K562 (cell line): ENCODE measurements around the gene PIK3CB. TPM values are rescaled to one million over a fixed set of nuclear protein-coding genes. Genes with fewer than 3 reads are reported as not detected.

Source experiments
- E2F4 ChIP-seq: sonication (generic); formaldehyde crosslinking; IDR thresholded peaks from 2 replicates; pipeline ENCODE4 v1.8.0; 2022; ENCODE audit warnings: mild to moderate bottlenecking, low read depth, missing genetic modification reagents
- HDAC2 ChIP-seq: fragments of 450-650 bp; IDR thresholded peaks from 2 replicates; pipeline ENCODE4 v1.6.1; 2016; ENCODE audit warnings: mild to moderate bottlenecking
- MBD2 ChIP-seq: sonication (generic); IDR thresholded peaks from 2 replicates; pipeline ENCODE4 v1.6.1; 2016; ENCODE audit warnings: low read depth, borderline replicate concordance
- MEIS2 ChIP-seq: fragments of 450-650 bp; IDR thresholded peaks from 2 replicates; pipeline ENCODE4 v1.6.1; 2014; ENCODE audit warnings: mild to moderate bottlenecking; ENCODE audit not compliant: partially characterized antibody
- MTA3 ChIP-seq: fragments of 450-650 bp; formaldehyde crosslinking; IDR thresholded peaks from 2 replicates; pipeline ENCODE4 v1.6.1; 2017; ENCODE audit warnings: mild to moderate bottlenecking, borderline replicate concordance
- MYNN ChIP-seq, 2 experiments: sonication (generic); formaldehyde crosslinking in 1 of 2; IDR thresholded peaks; 2 replicates each; pipeline versions ENCODE4 v1.5.0 to v1.6.1; 2016 to 2020; ENCODE audit warnings: antibody characterized with exemption in 1 of 2, missing genetic modification reagents in 1 of 2
- RHOXF2B ChIP-seq: fragments of 250-450 bp; sonication (Bioruptor Pico); conservative IDR thresholded peaks from 2 replicates; pipeline ENCODE4 v1.5.1; 2021
- SREBF1 ChIP-seq: fragments of 150-350 bp; IDR thresholded peaks from 2 replicates; pipeline ENCODE4 v1.6.1; 2014; ENCODE audit warnings: antibody characterized with exemption, low read depth, low read length, borderline replicate concordance
- STAT6 ChIP-seq: sonication (generic); formaldehyde crosslinking; IDR thresholded peaks from 2 replicates; pipeline ENCODE4 v1.8.1; 2023; ENCODE audit warnings: mild to moderate bottlenecking, missing genetic modification reagents
- TBP ChIP-seq: optimal IDR thresholded peaks from 2 replicates; pipeline ENCODE3; 2011; ENCODE audit warnings: low read depth, low read length, improper control_type of control experiment
- ZEB2 ChIP-seq: fragments of 450-650 bp; IDR thresholded peaks from 2 replicates; pipeline ENCODE4 v1.6.1; 2016
- ZNF175 ChIP-seq: fragments of 200-800 bp; sonication (Bioruptor generic); IDR thresholded peaks from 2 replicates; pipeline ENCODE4 v1.6.1; 2016; ENCODE audit warnings: low read depth, mild to moderate bottlenecking, missing genetic modification characterization, missing compliant biosample characterization
- ZNF184 ChIP-seq: sonication (generic); formaldehyde crosslinking; IDR thresholded peaks from 2 replicates; pipeline ENCODE4 v1.5.0; 2020; ENCODE audit warnings: missing genetic modification reagents
- ZNF318 ChIP-seq, 2 experiments: fragments of 450-650 bp; IDR thresholded peaks; 2 replicates each; pipeline ENCODE4 v1.6.1; 2016; ENCODE audit warnings: mild to moderate bottlenecking in 2 of 2, borderline replicate concordance in 1 of 2, low read depth in 1 of 2, moderate library complexity in 1 of 2
- ZNF324 ChIP-seq: fragments of 250-450 bp; sonication (Bioruptor Pico); IDR thresholded peaks from 2 replicates; pipeline ENCODE4 v1.4.0; 2020; ENCODE audit warnings: mild to moderate bottlenecking
- ZNF717 ChIP-seq: fragments of 250-450 bp; sonication (Bioruptor Pico); IDR thresholded peaks from 2 replicates; pipeline ENCODE4 v1.5.0; 2021
- polyA plus RNA-seq, 8 experiments: library from polyadenylated mRNA; depleted of rRNA in 4 of 8; stranded (reverse) in 5 of 8; unstranded in 3 of 8; fragments of >200 nt; fragmentation: Nextera tagmentation in 2 of 8; fragmentation: Illumina TruSeq in 1 of 8; extraction: Ambion mirVana in 2 of 8; extraction: Trizol in 1 of 8; gene quantifications; 2 replicates each; pipeline versions ENCODE4 v1.2.1 to v1.2.3, GENCODE V29; 2011 to 2014; ENCODE audit warnings: inconsistent platforms in 1 of 8, missing spikeins in 1 of 8
- total RNA-seq, 7 experiments: library from RNA; depleted of rRNA in 6 of 7; stranded (reverse); fragments of >200 nt in 6 of 7; fragmentation: Illumina TruSeq in 2 of 7; extraction: Trizol in 2 of 7; gene quantifications; 2 replicates each; pipeline versions ENCODE4 v1.2.1 to v1.2.3, GENCODE V29; 2011 to 2021; ENCODE audit warnings: low replicate concordance in 1 of 7

The PIK3CB gene
- total and polyA plus RNA-seq, 9 of the 15 experiments (the other 6 are each of a cell fraction or from before 2014, with no cell fraction given), result 15.3 to 62.6 (median 28.3) TPM

DNA sequence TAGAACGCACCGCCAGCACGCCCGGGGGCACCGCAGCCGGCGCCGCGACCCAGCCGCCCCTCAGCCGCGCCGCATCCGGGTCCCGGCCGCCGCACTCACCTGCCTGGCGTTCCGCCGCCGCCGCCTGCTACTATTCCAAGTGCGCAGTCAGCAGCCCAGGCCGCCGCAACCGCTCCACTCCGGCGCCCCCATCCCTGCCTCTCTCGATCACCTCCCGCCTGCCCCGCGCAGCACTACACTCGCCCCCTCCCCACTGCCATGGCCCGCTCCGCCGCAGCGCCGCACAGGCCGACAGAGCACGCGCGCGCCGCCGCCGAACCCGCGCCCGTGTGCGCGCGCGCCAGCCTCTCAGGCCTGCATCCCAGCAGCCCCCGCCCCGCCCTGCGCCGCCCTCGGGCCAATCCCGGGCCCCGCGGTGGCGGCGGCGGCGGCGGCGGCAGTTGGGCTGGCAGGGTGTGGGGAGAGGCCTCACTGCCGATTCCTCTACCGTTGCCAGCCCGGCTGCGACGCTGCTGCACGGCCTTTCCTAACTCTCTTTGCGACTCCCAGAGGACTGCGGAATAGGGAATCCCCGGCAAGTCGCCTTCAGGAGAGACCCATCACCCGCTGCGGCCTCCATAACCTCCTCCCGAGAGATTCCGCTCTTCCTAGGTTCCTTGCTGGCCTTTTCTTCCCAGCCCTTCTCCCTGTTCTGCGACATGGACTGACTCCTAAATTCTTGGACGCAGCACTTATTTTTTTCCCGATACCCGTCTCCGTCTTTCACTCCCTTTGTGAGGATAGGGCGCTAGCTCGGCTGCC lies at the start of gene PIK3CB (continued):
- TF ChIP-seq STAT6 (no peak), MBD2 (peak; percentile 68; the same call in 1 of the 2 replicates), RHOXF2B (CRISPR knock-in tag) (no peak), ZNF324 (CRISPR knock-in tag) (no peak), ZNF318 (IDR thresholded peaks at IDR 0.05; ENCODE audit: borderline replicate concordance in 1 of 2, low read depth in 1 of 2) (no peak), ZNF717 (CRISPR knock-in tag) (no peak), ZEB2 (no peak), ZNF175 (no peak; the same call in 1 of the 2 replicates), ZNF184 (no peak), HDAC2 (no peak), E2F4 (no peak), SREBF1 (no peak), MYNN (IDR thresholded peaks at IDR 0.05) (0 out of 2 replicates have a peak, but pooled peaks have one; percentile 58), MYNN (CRISPR knock-in tag; IDR thresholded peaks at IDR 0.05) (no peak), MEIS2 (no peak), TBP (peak; percentile 92), MTA3 (no peak; the same call in 1 of the 2 replicates)
